HG02943 (cell line): ENCODE data around the gene NFASC.

ENCODE experiments used
- ATAC-seq: cut with Tn5 transposase; IDR thresholded peaks from one replicate; pipeline ENCODE4 v1.9.1; 2021; ENCODE audit warnings: mild to moderate bottlenecking, low read depth, moderate library complexity; ENCODE audit not compliant: unreplicated experiment

NFASC gene

GRCh38 chr1:204996981-204997380 is 126.3 kb downstream of the NFASC start:
- ATAC-seq = no peak

- no peak for ATAC-seq
These were observed 127.1 kb downstream of the NFASC start for GRCh38 chr1:204997591-204998355.

GRCh38 chr1:205001162-205001561 is 130.5 kb downstream of the NFASC start:
- ATAC-seq = no peak

- ATAC-seq = no peak
These were observed 132.0 kb downstream of the NFASC start for GRCh38 chr1:205002705-205003104.

- no peak for ATAC-seq
These were observed 132.9 kb downstream of the NFASC start for GRCh38 chr1:205003358-205004131.

GRCh38 chr1:205004351-205004750 is 133.7 kb downstream of the NFASC start:
- no peak for ATAC-seq

- ATAC-seq = no peak
These were observed 138.2 kb downstream of the NFASC start for GRCh38 chr1:205008896-205009295.

- no peak for ATAC-seq
These were observed 139.0 kb downstream of the NFASC start for GRCh38 chr1:205009670-205010069.

- ATAC-seq = no peak
These were observed 141.9 kb downstream of the NFASC start for GRCh38 chr1:205012391-205013140.

GRCh38 chr1:205013683-205014367 is 143.2 kb downstream of the NFASC start:
- no peak for ATAC-seq

GRCh38 chr1:205014783-205015182 is 144.1 kb downstream of the NFASC start:
- ATAC-seq = no peak

- ATAC-seq = no peak
These were observed 144.6 kb downstream of the NFASC start for GRCh38 chr1:205015241-205015640.

- no peak for ATAC-seq
These were observed 145.4 kb downstream of the NFASC start for GRCh38 chr1:205016075-205016474.

- no peak for ATAC-seq
These were observed 145.9 kb downstream of the NFASC start for GRCh38 chr1:205016584-205016983.

GRCh38 chr1:205017001-205017400 is 146.3 kb downstream of the NFASC start:
- no peak for ATAC-seq

- ATAC-seq = no peak
These were observed 147.1 kb downstream of the NFASC start for GRCh38 chr1:205017766-205018165.

GRCh38 chr1:205018381-205018780 is 147.7 kb downstream of the NFASC start:
- ATAC-seq = no peak

- no peak for ATAC-seq
These were observed 149.8 kb downstream of the NFASC start for GRCh38 chr1:205020466-205020865.

GRCh38 chr1:205024679-205025078 is 154.0 kb downstream of the NFASC start:
- no peak for ATAC-seq

GRCh38 chr1:205025239-205025638 is 154.6 kb downstream of the NFASC start:
- ATAC-seq = no peak

- no peak for ATAC-seq
These were observed 155.5 kb downstream of the NFASC start for GRCh38 chr1:205026181-205026580.
